GM18858 (cell line): ENCODE results near the gene CEPT1.
"Not testable (repeated sequence)": the region's sequence is repeated elsewhere in the genome, so short reads cannot be mapped to it uniquely, and the experiment has no call there.

Experiments
- ATAC-seq: cut with Tn5 transposase; IDR thresholded peaks from one replicate; pipeline ENCODE4 v1.9.1; 2021; ENCODE audit not compliant: unreplicated experiment

The CEPT1 gene

GRCh38 chr1:111139956-111140679 is at the start of gene CEPT1, which contains the start of gene DRAM2:
Gene CEPT1, plus strand, starts transcription at chr1:111140223. Its CDS starts 7,492 bp downstream, at chr1:111147715.
Gene DRAM2, minus strand, starts transcription at chr1:111140093. Its CDS starts 8,539 bp downstream, at chr1:111131554.
- ATAC-seq: peak; percentile 47

GRCh38 chr1:111095421-111095820 is 44.6 kb upstream of the CEPT1 start:
- not testable (repeated sequence) for ATAC-seq

GRCh38 chr1:111097356-111098099 is 42.5 kb upstream of the CEPT1 start:
- no peak for ATAC-seq

GRCh38 chr1:111099289-111099688 is 40.7 kb upstream of the CEPT1 start:
- ATAC-seq: no peak

GRCh38 chr1:111101854-111102642 is 38.0 kb upstream of the CEPT1 start:
- no peak for ATAC-seq

GRCh38 chr1:111104981-111105380 is 35.0 kb upstream of the CEPT1 start:
- no peak for ATAC-seq

- ATAC-seq: no peak
Observed at GRCh38 chr1:111110197-111110899, 29.7 kb upstream of the CEPT1 start.

GRCh38 chr1:111116496-111116895 is 23.5 kb upstream of the CEPT1 start:
- ATAC-seq: no peak

- ATAC-seq: no peak
Observed at GRCh38 chr1:111126354-111126753, 13.7 kb upstream of the CEPT1 start.

- peak; percentile 71 for ATAC-seq
Observed at GRCh38 chr1:111127923-111128643, 11.9 kb upstream of the CEPT1 start.

- no peak for ATAC-seq
Observed at GRCh38 chr1:111129376-111129775, 10.6 kb upstream of the CEPT1 start.

GRCh38 chr1:111131693-111132092 is 8.3 kb upstream of the CEPT1 start:
- no peak for ATAC-seq

GRCh38 chr1:111133866-111134265 is 6.2 kb upstream of the CEPT1 start:
- ATAC-seq: no peak

- no peak for ATAC-seq
Observed at GRCh38 chr1:111139324-111139955, 583 bp upstream of the CEPT1 start.

GRCh38 chr1:111140680-111140967 is 601 bp downstream of the CEPT1 start:
- ATAC-seq: no peak

- ATAC-seq: no peak
Observed at GRCh38 chr1:111141245-111142220, 1.5 kb downstream of the CEPT1 start.

GRCh38 chr1:111142356-111142975 is 2.4 kb downstream of the CEPT1 start:
- ATAC-seq: no peak

GRCh38 chr1:111145542-111145941 is 5.5 kb downstream of the CEPT1 start:
- no peak for ATAC-seq
